ENCODE measurements around the gene PPP4R3C.
"Not testable (repeated sequence)": the region's sequence is repeated elsewhere in the genome, so short reads cannot be mapped to it uniquely, and the experiment has no call there.

PPP4R3C gene

GRCh38 chrX:27463187-27463586 lies at the start of gene PPP4R3C:
Gene PPP4R3C, minus strand, starts transcription at chrX:27463341. Its CDS starts 45 bp downstream, at chrX:27463296.
- no peak for DNase-seq

DNA sequence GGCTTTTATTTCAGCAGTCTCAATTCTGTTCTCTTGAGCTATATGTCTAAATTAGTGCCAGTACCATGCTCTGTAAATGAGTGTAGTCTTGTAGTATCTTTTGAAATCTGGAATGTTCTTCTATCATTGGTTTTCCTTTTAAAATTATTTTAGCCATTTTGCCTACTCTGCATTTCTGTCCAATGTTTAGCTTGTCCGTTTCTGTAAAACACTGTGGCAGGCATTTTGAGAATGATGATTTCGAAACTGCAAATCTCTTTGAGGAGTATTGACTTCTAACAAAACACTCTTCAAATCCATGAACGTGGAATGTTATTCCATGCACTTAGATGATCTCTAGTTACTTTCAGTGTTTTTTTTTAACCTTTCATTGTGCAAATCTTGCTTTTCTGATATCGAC lies 28.3 kb upstream of the PPP4R3C start:
- DNase-seq = no peak

DNA sequence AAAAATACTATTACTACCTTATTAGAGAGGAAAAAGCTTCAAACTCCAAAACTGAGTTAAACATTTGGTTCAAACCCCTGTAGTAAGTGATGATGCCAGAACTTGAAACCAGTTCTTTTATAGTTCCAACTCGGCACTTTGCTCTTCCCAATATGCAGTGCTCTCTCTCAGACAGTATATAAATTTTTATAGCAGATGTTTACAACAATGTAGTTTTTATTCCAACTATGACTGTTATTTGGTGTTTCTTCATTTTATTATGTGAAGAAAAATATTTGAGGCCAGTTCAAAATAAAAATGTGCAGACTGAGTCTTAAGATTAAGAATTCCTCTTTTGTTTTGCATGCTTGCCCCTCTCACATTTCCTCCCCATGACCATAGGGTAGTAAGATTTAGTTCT lies 2.9 kb upstream of the PPP4R3C start:
- DNase-seq = no peak

GRCh38 chrX:27465036-27465435 lies 1.9 kb upstream of the PPP4R3C start:
- DNase-seq = no peak

GRCh38 chrX:27459129-27459528 lies 4.0 kb downstream of the PPP4R3C start:
- DNase-seq = not testable (repeated sequence)

- not testable (repeated sequence) for DNase-seq
Observed at GRCh38 chrX:27458544-27458943, 4.6 kb downstream of the PPP4R3C start.

DNA sequence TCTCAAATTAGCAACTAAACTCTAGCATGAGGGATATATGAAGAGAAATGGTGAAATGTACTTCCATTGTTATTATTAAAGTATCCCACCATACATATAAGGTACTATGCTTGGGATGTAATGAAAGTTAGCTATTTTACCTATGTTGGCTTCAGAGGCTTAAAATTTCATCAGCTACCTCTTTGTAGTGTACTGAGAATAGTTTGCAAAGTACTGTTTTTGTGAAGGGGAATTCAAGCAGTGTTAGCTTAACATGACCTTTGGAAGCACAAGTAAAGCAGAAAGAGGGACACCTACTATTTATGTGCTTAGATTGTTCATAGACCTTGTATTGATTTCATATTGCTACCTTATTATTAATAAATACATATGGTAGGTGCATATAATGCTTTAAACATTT lies 11.8 kb downstream of the PPP4R3C start:
- no peak for DNase-seq

- no peak for DNase-seq
Observed at GRCh38 chrX:27446423-27446822, 16.7 kb downstream of the PPP4R3C start.

- DNase-seq = no peak
Observed at GRCh38 chrX:27445438-27445837, 17.7 kb downstream of the PPP4R3C start.

- DNase-seq = no peak
Observed at GRCh38 chrX:27444093-27444908, 18.8 kb downstream of the PPP4R3C start.

GRCh38 chrX:27442392-27442791 lies 20.7 kb downstream of the PPP4R3C start:
- not testable (repeated sequence) for DNase-seq

GRCh38 chrX:27439771-27440170 lies 23.4 kb downstream of the PPP4R3C start:
- no peak for DNase-seq

DNA sequence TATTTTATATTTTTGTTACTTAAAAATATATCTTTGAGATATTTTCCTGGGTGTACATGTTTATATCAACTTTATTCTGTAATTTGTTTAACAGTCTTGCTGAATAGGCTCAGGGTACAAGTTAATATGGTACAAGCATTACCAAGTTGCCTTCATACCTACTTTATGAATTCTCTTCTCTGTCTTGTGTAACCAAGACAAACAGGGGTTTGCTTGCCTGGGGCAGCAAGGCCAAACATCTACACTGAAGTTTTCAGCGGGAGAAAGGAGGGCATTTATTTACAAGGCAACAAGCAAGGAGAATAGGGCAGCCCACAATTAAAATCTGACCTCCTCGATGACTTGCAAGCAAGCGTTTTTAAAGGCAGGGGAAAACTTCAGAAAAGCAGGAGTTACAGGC lies 24.2 kb downstream of the PPP4R3C start:
- DNase-seq = no peak

- DNase-seq = no peak
Observed at GRCh38 chrX:27435031-27435430, 28.1 kb downstream of the PPP4R3C start.
